Measurements from ENCODE around the gene PARD3. TPM values are rescaled to one million over a fixed set of nuclear protein-coding genes. Genes with fewer than 3 reads are reported as not detected.

Gene PARD3
- total RNA-seq, 2 experiments from 2014 or later = 1.3 to 1.9 TPM

DNA sequence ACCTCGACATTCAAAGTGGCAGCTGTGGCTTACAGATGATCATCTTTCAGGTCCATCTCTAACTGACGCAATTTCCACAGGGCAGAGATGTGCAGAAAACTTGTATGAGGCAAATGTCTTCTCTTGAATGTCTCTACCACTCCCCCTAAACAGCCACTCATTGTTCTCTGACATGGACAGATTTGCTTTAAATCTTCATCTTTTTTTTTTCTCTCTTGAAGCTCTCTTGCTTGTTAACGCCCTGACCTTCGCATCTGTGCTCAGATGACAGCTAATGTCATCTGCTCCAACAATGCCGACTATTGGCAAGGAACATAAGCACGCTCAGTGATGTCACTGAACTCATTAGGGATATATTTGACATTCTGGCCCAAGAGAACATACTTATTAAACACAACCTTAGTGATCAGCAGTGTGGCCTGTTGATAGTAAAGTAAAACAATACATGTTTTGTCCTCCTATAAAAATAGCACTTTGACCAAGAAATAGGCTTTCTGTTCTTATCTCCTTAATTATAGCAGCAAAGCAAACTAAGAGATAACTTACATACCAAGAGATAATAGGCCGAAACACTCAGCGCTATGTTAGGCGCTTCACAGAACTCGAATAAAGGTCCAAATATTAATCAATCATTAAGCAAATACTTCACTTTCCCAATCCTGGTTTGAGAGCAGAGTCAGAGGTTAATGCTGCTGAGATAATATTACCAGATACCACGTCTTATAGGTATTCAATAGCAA lies 583.5 kb downstream of the PARD3 start:
- H3K27ac Mint-ChIP-seq = no peak overlapping the region

DNA sequence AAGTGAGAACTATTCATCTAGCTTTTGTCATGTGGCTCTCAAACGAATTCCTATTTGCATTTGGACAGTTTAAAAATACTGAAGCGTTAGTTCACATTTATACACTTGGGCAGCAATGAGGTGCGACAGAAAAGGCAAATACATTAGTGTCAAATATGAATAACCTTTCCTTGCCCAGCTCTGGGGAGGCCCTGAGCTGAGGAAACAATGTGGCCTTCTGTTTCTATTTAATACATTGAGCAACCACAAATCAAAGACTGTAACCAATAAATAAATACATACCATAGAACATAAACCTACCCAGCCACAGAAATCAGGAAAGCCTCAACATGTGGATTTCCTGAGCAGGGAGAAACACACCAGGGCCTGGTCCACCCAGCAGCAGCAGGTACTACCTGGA lies 585.2 kb downstream of the PARD3 start:
- no peaks in the 10 kb centered on the region for H3K4me1 Mint-ChIP-seq
- H3K27me3 Mint-ChIP-seq = peaks cover 13% of the 10 kb centered on the region
- H3K9me3 Mint-ChIP-seq = peaks cover 1% of the 10 kb centered on the region

More for the DNA sequence above, 583.5 kb downstream of the PARD3 start:
- DNase-seq = no peak
- no peaks in the 10 kb centered on the region for H3K36me3 Mint-ChIP-seq
- no peaks in the 10 kb centered on the region for H3K9me3 Mint-ChIP-seq
- H3K4me1 Mint-ChIP-seq = no peaks in the 10 kb centered on the region
- H3K27me3 Mint-ChIP-seq = peaks cover 8% of the 10 kb centered on the region
- no peak overlapping the region for H3K4me3 Mint-ChIP-seq

DNA sequence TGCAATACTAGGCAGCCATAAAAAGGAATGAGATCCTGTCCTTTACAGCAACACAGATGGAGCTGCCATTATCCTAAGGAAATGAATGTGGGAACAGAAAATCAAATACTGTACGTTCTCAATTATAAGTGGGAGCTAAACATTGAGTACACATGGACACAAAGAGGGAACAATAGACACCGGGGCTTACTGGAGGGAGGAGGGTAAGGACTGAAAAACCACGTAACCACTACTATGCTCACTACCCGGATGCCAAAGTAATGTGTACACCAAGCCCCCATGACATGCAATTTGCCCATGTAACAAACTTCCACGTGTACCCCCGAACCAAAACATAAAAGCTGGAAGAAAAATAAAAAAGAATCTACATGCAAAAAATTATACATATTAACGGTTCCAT lies 587.0 kb downstream of the PARD3 start:
- DNase-seq = no peak
- Mint-ChIP-seq H3K4me3 (no peak overlapping the region), H3K36me3 (no peaks in the 10 kb centered on the region), H3K9me3 (peaks cover 1% of the 10 kb centered on the region), H3K4me1 (no peaks in the 10 kb centered on the region), H3K27me3 (peaks cover 14% of the 10 kb centered on the region), H3K27ac (no peak overlapping the region)

More for the DNA sequence above, 585.2 kb downstream of the PARD3 start:
- no peak for DNase-seq
- no peak overlapping the region for H3K4me3 Mint-ChIP-seq
- no peak overlapping the region for H3K27ac Mint-ChIP-seq
- H3K36me3 Mint-ChIP-seq = no peaks in the 10 kb centered on the region

DNA sequence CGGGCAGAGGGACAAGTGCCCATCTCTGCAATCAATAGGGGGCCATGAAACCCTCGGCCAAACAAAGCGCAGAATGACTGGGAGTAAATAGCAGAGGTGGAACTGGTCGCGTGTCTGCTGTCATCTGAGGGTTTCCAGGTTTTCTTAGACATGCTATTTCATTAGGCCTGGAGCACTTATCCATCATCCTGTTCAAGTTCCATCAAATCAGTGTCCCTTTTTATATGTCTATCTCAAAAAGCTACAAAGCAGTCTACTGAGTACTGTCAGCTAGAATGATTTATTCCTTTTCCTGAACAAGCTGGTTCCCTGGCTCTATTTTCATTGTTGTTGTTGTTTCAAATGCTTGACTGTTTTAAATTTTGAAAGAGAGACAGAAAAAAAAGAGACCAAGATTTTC lies 590.5 kb downstream of the PARD3 start:
- Mint-ChIP-seq H3K27me3 (peaks cover 14% of the 10 kb centered on the region), H3K36me3 (no peaks in the 10 kb centered on the region), H3K9me3 (peaks cover 1% of the 10 kb centered on the region)

DNA sequence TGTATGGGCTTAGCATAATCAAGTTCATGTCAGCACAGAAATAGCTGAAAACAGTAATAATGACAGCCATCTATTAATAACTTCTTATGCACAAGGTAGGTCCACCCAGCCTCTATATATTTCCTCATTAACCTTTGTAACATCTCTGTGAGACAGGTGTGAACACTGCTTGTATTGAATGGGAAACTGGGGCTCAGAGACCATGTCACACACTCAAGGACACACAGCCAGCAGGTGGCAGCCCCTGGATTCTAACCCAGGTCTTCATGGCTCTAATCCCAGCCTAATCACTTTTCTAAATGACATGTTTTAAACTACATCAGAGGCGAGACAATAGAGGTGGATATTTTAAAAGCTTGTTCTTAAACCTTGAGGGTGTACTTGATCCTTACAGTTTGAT lies 591.4 kb downstream of the PARD3 start:
- peaks cover 13% of the 10 kb centered on the region for H3K4me1 Mint-ChIP-seq
- H3K27me3 Mint-ChIP-seq = peaks cover 14% of the 10 kb centered on the region
- no peak overlapping the region for H3K4me3 Mint-ChIP-seq
- no peaks in the 10 kb centered on the region for H3K36me3 Mint-ChIP-seq
- peaks cover 1% of the 10 kb centered on the region for H3K9me3 Mint-ChIP-seq
- DNase-seq = no peak
- H3K27ac Mint-ChIP-seq = no peak overlapping the region

More for the DNA sequence above, 590.5 kb downstream of the PARD3 start:
- H3K4me3 Mint-ChIP-seq = no peak overlapping the region
- no peak for DNase-seq
- no peak overlapping the region for H3K27ac Mint-ChIP-seq
- peaks cover 8% of the 10 kb centered on the region for H3K4me1 Mint-ChIP-seq

DNA sequence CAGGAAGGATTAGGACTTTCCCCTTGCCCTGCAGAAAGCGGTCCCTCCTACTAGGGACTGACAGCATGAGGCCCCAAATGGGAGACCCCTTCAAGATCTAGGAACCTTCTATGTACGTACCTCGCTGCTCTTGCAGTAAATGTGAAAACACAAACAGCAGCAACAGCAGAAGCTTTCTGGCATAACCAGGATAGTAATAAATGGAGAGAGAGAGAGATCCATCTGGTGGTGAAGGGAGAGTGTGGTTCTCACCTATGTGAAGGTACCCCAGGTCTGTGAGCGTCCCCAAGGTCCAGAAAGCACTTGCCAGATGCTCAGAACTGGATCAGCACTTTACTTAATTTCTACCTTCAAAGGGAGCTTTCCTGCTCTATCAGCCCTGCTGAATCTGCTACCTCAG lies 592.7 kb downstream of the PARD3 start:
- H3K27ac Mint-ChIP-seq = no peak overlapping the region
- peaks cover 1% of the 10 kb centered on the region for H3K9me3 Mint-ChIP-seq
- DNase-seq = no peak
- peaks cover 14% of the 10 kb centered on the region for H3K27me3 Mint-ChIP-seq
- no peaks in the 10 kb centered on the region for H3K36me3 Mint-ChIP-seq
- H3K4me1 Mint-ChIP-seq = peaks cover 13% of the 10 kb centered on the region
- H3K4me3 Mint-ChIP-seq = no peak overlapping the region

DNA sequence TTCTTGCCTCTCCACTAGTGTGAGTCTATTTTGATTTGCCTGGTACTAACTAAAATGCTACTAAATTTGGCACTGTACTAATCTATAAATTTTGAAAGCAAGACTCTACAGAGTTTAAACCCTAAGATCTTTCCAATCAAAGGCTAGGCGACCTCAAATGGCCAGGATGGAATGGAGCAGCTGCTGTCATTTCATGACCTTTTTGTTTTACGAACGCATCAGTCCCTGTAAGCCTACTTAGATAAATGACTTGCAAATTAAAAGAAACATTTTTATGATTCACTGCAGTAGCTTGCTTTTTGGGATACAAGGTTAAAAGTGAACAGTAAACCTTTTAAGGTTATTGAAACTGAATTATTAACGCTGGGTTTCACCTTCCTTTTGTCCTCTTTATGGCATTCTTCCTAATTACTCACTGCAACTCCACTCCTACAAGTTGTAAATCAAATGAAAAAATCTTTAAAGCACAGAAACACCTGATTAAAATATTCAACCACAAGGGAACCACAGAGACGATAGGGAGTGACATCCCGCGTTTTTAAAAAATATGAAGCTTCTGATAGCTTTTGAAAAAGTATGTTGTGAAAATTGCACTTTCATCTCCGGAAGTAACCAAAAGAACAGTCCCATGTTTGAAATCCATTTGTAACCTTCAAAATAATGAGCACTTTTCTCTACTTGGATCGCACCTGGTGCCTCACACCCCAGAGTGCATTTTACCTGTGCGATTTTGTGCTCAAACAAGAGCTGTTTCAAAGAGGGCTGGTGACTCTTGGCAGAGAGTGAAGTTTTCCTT lies 595.1 kb downstream of the PARD3 start:
- no peak overlapping the region for H3K27ac Mint-ChIP-seq
- no peaks in the 10 kb centered on the region for H3K9me3 Mint-ChIP-seq
- no peak for DNase-seq
- H3K27me3 Mint-ChIP-seq = peaks cover 1% of the 10 kb centered on the region
- peaks cover 13% of the 10 kb centered on the region for H3K4me1 Mint-ChIP-seq
- H3K4me3 Mint-ChIP-seq = no peak overlapping the region
- H3K36me3 Mint-ChIP-seq = no peaks in the 10 kb centered on the region

DNA sequence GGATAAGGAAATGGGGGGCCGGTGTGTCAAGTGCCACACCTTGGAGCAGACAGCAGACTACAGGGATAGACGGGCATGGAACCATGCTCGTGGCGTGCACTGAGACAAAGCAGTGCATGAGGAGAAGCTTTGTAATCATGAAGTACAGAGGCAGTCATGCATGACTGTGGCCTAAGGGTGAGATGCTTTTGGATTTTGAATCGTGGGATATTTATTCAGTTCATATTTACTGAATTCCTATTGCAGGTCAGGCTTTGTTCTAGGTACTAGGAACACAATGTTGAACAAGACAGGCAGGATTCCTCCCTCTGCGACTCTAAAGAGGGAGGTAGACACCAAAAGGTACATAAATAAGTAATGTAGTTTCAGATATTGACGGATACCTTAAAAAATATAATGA lies 597.6 kb downstream of the PARD3 start:
- Mint-ChIP-seq H3K4me1 (peaks cover 13% of the 10 kb centered on the region), H3K36me3 (no peaks in the 10 kb centered on the region), H3K9me3 (no peaks in the 10 kb centered on the region), H3K4me3 (no peak overlapping the region), H3K27me3 (no peaks in the 10 kb centered on the region), H3K27ac (no peak overlapping the region)
- DNase-seq = no peak

DNA sequence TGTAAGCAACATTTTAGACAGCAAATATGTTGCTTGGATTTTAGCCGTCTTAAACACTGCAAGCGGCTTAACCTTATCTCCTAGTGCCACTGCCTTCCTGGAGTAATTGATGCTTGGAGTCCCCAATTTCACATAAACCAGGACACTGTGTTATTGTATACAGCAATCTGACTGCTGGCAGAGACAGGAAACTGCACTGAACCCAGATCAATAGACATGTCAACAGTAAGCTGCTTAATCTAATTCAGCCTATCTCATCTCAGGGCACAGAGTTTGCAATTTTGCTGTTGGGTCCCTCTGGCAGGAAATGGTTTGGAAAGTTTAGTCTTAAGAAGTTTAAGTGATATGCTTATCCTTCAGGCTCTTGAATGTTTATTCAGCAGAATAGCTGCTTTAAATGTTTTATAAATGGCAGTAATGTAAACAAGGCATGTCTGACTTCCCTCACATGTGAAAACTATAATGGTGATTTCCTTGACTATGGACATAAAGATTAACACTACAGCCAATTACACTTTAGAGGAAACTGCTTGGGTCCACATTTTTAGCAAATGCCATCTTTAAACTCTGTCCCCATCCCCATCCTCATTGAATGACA lies 598.6 kb downstream of the PARD3 start:
- DNase-seq = no peak
- no peaks in the 10 kb centered on the region for H3K36me3 Mint-ChIP-seq
- no peaks in the 10 kb centered on the region for H3K27me3 Mint-ChIP-seq
- no peak overlapping the region for H3K27ac Mint-ChIP-seq
- H3K4me3 Mint-ChIP-seq = no peak overlapping the region
- H3K4me1 Mint-ChIP-seq = peaks cover 13% of the 10 kb centered on the region
- H3K9me3 Mint-ChIP-seq = no peaks in the 10 kb centered on the region

DNA sequence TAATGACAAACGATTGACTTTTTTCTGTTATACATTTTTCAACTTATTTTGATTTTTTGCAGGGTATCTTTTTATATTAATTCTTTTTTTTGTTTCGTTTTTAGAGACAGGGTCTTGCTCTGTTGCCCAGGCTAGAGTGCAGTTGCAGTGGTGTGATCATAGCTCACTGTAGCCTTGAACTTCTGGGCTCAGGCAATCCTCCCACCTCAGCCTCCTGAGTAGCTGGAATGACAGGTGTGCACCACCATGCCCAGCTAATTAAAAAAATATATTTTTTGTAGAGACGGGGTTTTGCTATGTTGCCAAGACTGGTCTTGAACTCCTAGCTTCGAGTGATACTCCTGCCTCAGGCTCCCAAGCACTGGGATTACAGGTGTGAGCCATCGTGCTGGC lies 601.3 kb downstream of the PARD3 start:
- no peaks in the 10 kb centered on the region for H3K27me3 Mint-ChIP-seq
- no peaks in the 10 kb centered on the region for H3K9me3 Mint-ChIP-seq
- H3K36me3 Mint-ChIP-seq = no peaks in the 10 kb centered on the region

DNA sequence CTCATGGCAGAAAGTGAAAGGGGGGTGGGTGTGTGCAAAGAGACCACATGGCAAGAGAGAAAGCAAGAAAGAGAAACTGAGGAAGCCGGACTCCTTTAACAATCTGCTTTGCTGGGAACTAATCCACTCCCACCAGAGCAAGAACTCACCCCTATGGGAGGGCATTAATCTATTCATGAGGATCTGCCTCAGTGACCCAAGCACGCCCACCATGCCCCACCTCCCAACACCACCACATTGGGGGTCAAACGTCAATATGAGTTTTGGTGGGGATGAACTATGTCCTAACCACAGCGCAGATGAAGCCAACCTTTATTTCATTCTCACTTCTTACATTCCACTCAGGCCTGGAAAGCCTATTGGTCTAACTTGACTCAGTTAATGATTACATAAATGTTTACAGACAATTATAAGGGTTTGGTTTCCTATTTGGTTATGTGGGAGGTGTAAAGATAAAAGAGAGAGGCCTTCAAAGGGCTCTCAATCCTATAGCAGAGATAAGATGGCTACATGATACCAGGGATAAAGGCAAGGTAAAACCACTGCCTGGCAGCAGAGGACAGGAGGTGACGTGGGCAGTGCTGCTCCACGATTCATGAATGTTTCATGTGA lies 601.8 kb downstream of the PARD3 start:
- Mint-ChIP-seq H3K4me1 (no peaks in the 10 kb centered on the region), H3K36me3 (no peaks in the 10 kb centered on the region), H3K27ac (no peak overlapping the region), H3K27me3 (no peaks in the 10 kb centered on the region), H3K9me3 (no peaks in the 10 kb centered on the region), H3K4me3 (no peak overlapping the region)
- DNase-seq = no peak

More for the DNA sequence above, 601.3 kb downstream of the PARD3 start:
- Mint-ChIP-seq H3K4me1 (no peaks in the 10 kb centered on the region), H3K27ac (no peak overlapping the region), H3K4me3 (no peak overlapping the region)
- no peak for DNase-seq

DNA sequence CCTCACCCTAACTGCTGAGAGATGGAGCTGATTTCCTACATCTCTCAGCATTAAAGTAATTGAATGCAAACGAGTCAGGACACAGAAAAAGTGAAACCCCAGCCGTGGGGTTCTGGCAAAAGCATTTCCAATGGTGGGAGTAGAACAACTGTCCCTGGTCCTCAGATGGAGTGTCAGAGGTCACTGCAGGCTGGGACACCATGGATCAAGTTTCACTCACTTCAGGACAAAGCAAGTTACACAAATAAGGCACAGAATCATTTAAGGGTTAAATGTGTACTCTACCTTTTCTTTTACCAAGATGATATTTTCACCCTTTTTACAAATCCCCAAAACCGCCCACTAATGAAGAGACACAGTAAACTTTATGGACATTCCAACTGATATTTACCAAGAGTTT lies 607.8 kb downstream of the PARD3 start:
- no peak overlapping the region for H3K27ac Mint-ChIP-seq
- no peak for DNase-seq
- H3K27me3 Mint-ChIP-seq = no peaks in the 10 kb centered on the region
- no peak overlapping the region for H3K4me3 Mint-ChIP-seq
- no peaks in the 10 kb centered on the region for H3K9me3 Mint-ChIP-seq
- H3K4me1 Mint-ChIP-seq = peaks cover 5% of the 10 kb centered on the region
- H3K36me3 Mint-ChIP-seq = no peaks in the 10 kb centered on the region

DNA sequence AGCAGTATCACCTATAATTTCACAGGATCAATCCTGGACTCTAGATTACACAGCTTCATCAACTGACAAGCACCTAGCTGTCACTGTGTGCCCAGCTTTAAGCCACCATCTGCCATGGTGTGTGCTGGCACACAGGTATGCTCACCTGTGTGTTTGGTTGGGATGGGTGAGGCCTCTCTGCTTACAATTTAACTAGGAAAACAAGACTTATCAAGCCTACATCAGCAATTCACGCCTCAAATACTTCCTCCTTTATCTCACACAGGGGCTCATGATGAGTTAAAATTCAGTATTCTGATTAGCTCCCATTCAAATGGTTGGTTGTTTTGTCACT lies 608.2 kb downstream of the PARD3 start:
- Mint-ChIP-seq H3K9me3 (no peaks in the 10 kb centered on the region), H3K4me3 (no peak overlapping the region), H3K27ac (no peak overlapping the region), H3K4me1 (peaks cover 5% of the 10 kb centered on the region), H3K27me3 (no peaks in the 10 kb centered on the region), H3K36me3 (no peaks in the 10 kb centered on the region)
- no peak for DNase-seq

DNA sequence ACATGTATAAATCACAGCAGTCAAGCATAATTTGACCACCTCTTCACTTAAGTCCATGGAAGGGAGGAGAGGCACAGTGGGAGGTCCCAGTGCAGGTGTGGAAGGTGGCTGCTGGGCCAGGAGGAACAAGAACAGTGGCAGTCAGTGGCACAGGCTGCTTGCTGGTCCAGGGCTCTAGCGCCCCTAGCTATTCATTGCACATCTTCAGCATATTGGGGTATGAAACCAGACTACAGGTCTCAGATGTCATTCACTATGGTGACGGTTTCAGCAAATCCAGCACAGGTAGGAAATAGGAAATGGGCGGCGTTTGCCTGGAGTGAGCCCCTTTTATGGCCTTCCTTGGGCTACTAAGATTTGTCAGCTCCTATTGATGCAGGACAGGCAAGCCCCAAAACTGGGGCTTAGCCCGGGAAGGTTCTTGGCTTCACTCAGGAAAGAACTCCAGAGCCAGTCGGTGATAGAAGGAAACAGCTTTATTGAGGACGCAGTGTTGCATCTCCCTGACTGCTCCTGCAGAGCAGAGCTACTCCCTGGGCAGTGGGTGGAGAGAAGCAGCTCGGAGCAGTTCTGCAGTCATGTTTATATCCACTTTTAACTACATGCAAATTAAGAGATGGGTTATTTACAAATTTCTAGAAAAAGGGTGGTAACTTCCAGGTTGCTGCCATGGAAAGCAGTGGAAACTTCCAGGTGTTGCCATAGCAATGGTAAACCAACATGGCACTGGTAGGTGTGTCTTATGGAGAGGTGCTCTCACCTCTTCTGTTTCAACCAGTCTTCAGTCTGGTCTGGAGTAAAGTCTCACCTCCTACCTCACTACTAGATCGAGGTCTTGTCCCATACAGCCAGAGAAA lies 608.8 kb downstream of the PARD3 start:
- no peaks in the 10 kb centered on the region for H3K9me3 Mint-ChIP-seq
- H3K27ac Mint-ChIP-seq = no peak overlapping the region
- H3K27me3 Mint-ChIP-seq = no peaks in the 10 kb centered on the region

More for the DNA sequence above, 608.8 kb downstream of the PARD3 start:
- Mint-ChIP-seq H3K4me3 (no peak overlapping the region), H3K36me3 (no peaks in the 10 kb centered on the region), H3K4me1 (peaks cover 5% of the 10 kb centered on the region)
- no peak for DNase-seq
